SK-N-MC (cell line): ENCODE measurements around the gene APRT.

Experiments used
- DNase-seq: peaks from one replicate; pipeline ENCODE4 v3.0.0-alpha.2; 2011; ENCODE audit warnings: low read depth, low spot score
- H3K27ac ChIP-seq: fragments of 200-600 bp; sonication (generic); 2 replicates; pipeline ENCODE4 v1.5.1; 2016; ENCODE audit warnings: mixed run types
- H3K36me3 ChIP-seq: fragments of 200-600 bp; sonication (generic); 2 replicates; pipeline ENCODE4 v1.6.1; 2017; ENCODE audit warnings: antibody characterized with exemption, low read length, mixed read lengths; ENCODE audit not compliant: insufficient read depth
- H3K4me3 ChIP-seq: fragments of 200-600 bp; sonication (generic); 2 replicates; pipeline ENCODE4 v1.5.1; 2016
- H3K9ac ChIP-seq: fragments of 200-600 bp; sonication (generic); 2 replicates; pipeline ENCODE4 v1.8.0; 2017; ENCODE audit warnings: mixed run types, mixed read lengths; ENCODE audit not compliant: insufficient read length
- H3K9me3 ChIP-seq: fragments of 200-600 bp; sonication (generic); 2 replicates; pipeline ENCODE4 v1.6.1; 2017; ENCODE audit warnings: low read depth, mild to moderate bottlenecking, antibody characterized with exemption, low read length, moderate library complexity, mixed read lengths
- EZH2 ChIP-seq: fragments of 200-600 bp; sonication (generic); IDR thresholded peaks from one replicate; pipeline ENCODE4 v1.6.1; 2017; ENCODE audit warnings: antibody characterized with exemption
- FOXP2 ChIP-seq: optimal IDR thresholded peaks from 2 replicates; pipeline ENCODE3; 2011; ENCODE audit warnings: mild to moderate bottlenecking, moderate library complexity; ENCODE audit not compliant: insufficient read depth; ENCODE audit errors: extremely low read length, control extremely low read depth
- POLR2AphosphoS5 ChIP-seq: IDR thresholded peaks from 2 replicates; pipeline ENCODE4 v1.6.1; 2012; ENCODE audit warnings: mild to moderate bottlenecking, low read depth, low read length, borderline replicate concordance

Gene APRT

GRCh38 chr16:88771294-88771772, 40.4 kb downstream of the APRT start:
- Histone ChIP-seq H3K9ac (peak overlapping the region; percentile 15), H3K4me3 (peak overlapping the region; percentile 66), H3K9me3 (no peaks in the 10 kb centered on the region), H3K27ac (peak overlapping the region; percentile 73), H3K36me3 (no peaks in the 10 kb centered on the region)
- TF ChIP-seq POLR2AphosphoS5 (peak; percentile 12; the same call in 1 of the 2 replicates), EZH2 (no peak)
- DNase-seq, result no peak

GRCh38 chr16:88770461-88771293, 41.1 kb downstream of the APRT start:
- Histone ChIP-seq H3K4me3 (peak overlapping the region; percentile 66), H3K36me3 (no peaks in the 10 kb centered on the region), H3K9ac (peak overlapping the region; percentile 15), H3K27ac (peak overlapping the region; percentile 73), H3K9me3 (no peaks in the 10 kb centered on the region)
- no peak for DNase-seq
- TF ChIP-seq POLR2AphosphoS5 (peak; percentile 41; the same call in 1 of the 2 replicates), EZH2 (no peak), FOXP2 (no peak)

DNA sequence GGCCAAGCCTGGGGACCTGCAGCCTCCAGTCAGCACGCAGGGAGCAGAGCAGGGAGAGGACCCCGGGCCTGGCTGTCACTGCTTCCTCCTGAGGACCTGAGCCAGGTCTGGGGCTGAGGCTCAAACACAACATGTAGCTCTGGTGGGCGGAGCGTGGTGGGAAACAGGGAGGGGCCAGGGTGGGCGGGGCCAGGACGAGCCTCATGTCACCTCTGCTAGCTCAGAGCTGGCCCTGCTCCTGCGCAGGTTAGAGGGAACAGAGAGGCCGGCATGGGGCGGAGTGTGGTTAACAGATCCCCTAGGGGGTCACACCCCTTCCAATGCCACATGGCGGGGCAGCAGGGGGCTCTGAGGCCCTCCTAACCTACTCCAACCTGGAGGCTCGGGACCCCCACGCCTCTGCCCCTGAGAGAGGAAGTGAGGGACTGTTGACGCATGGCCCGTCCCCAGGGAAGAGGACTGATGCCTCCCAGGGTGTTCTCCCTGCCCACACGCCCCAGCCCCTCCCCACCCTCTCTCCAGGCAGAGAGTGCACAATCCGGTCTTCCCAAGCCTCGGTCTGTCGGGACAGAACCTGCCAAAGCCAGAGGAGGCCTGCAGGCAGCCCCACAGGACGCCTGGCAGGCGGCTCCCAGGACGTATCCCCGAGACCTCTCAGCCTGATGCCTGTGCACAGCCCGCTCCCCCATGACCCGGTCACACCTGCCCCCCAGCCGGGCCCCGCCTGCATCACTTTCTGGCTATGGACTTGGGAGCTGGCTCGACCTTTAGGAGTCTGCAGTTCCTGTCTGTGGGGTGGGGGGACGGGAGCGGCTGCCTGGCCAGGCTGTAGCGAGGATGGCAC, 41.9 kb downstream of the APRT start:
- Histone ChIP-seq H3K36me3 (no peaks in the 10 kb centered on the region), H3K9ac (no peak overlapping the region), H3K27ac (peak overlapping the region; percentile 54; the same call in 1 of the 2 replicates), H3K4me3 (no peak overlapping the region), H3K9me3 (no peaks in the 10 kb centered on the region)
- TF ChIP-seq POLR2AphosphoS5, result no peak
- no peak for TF ChIP-seq EZH2
- TF ChIP-seq FOXP2, result no peak
- no peak for DNase-seq

- DNase-seq, result no peak
- Histone ChIP-seq H3K36me3 (no peaks in the 10 kb centered on the region), H3K27ac (no peak overlapping the region), H3K4me3 (no peak overlapping the region), H3K9me3 (no peaks in the 10 kb centered on the region), H3K9ac (no peak overlapping the region)
- no peak for TF ChIP-seq EZH2
- TF ChIP-seq FOXP2, result no peak
- no peak for TF ChIP-seq POLR2AphosphoS5
These were observed 43.5 kb downstream of the APRT start for GRCh38 chr16:88768071-88768783.

DNA sequence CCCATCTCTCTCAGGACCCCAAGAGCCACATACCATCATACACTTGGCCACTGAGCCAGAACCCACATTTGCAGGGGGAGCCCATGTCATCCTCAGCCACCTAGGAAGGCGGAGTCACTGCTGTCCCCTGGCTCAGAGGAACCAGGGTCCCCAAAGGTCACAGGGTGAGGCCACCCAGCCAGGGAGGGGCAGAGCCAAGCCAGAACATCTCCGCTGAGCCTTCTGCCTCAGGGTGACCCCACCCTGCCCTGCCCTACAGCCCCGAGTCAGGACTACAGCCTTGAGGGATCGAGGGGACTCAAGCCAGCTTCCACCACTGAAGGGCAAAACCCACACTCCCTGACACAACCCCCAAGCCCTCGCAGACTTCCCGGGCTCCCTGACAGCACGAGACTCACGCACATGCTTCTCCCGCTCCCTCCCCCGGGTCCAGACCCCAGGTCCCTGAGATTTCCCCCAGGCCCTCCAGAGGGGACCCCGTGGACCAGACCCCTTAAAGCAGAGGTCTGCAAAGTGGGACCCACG, 44.1 kb downstream of the APRT start:
- Histone ChIP-seq H3K27ac (no peak overlapping the region), H3K9me3 (no peaks in the 10 kb centered on the region), H3K36me3 (no peaks in the 10 kb centered on the region), H3K4me3 (no peak overlapping the region), H3K9ac (no peak overlapping the region)
- TF ChIP-seq POLR2AphosphoS5, result no peak
- TF ChIP-seq EZH2, result no peak
- no peak for TF ChIP-seq FOXP2
- DNase-seq, result no peak

- H3K36me3 ChIP-seq, result no peaks in the 10 kb centered on the region
- no peaks in the 10 kb centered on the region for H3K9me3 ChIP-seq
- DNase-seq, result no peak
- no peak for TF ChIP-seq EZH2
- TF ChIP-seq FOXP2, result no peak
- no peak for TF ChIP-seq POLR2AphosphoS5
- H3K4me3 ChIP-seq, result no peak overlapping the region
- no peak overlapping the region for H3K9ac ChIP-seq
- H3K27ac ChIP-seq, result no peak overlapping the region
These were observed 44.8 kb downstream of the APRT start for GRCh38 chr16:88766975-88767374.

DNA sequence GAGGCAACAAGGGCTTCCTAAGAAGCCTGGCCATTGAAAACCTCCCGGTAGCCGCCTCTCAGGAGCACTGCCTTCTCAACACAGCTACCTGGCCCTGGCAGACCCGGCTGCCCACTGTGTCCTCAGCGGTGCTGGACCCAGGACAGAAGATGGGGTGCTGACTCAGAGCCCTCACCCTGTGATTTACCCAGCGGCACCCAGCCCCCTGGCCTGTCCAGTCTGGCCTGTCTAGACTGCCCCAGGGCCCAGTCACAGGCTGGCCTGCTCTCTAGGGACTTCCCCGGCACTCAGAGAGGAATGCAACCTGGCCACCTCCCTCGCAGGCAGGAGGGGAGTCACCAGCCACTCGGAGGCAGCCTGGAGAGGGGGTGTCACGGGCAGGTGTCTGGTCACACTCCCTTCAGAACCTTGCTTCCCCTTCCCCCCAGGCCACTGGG, 46.8 kb downstream of the APRT start:
- H3K4me3 ChIP-seq, result no peak overlapping the region
- H3K27ac ChIP-seq, result no peak overlapping the region
- TF ChIP-seq EZH2 (no peak), POLR2AphosphoS5 (no peak)
- no peak for DNase-seq
- no peaks in the 10 kb centered on the region for H3K36me3 ChIP-seq
- H3K9me3 ChIP-seq, result no peaks in the 10 kb centered on the region
- no peak overlapping the region for H3K9ac ChIP-seq
